Left lung (tissue), 10 donors: Measurements from ENCODE around the gene RARRES1. TPM values are rescaled to one million over a fixed set of nuclear protein-coding genes. Genes with fewer than 3 reads are reported as not detected.

Experiments used
- ATAC-seq: fragments of 200-7000 bp; cut with Tn5 transposase; one replicate; pipeline ENCODE4 v1.9.1; 2020; ENCODE audit warnings: moderate library complexity
- DNase-seq, 4 donors: peaks; one replicate each; pipeline ENCODE4 v3.0.0-alpha.2; 2013 to 2020
- H3K27ac ChIP-seq, 2 donors: fragments of 200-600 bp; sonication (generic) in 1 of 2; one replicate each; pipeline versions ENCODE4 v1.5.0 to v1.8.0; 2020 to 2021
- H3K27me3 ChIP-seq, 2 donors: fragments of 200-600 bp; sonication (generic) in 1 of 2; one replicate each; pipeline versions ENCODE4 v1.5.0 to v1.8.0; 2020 to 2021
- H3K36me3 ChIP-seq, 2 donors: fragments of 200-600 bp; sonication (generic) in 1 of 2; one replicate each; pipeline versions ENCODE4 v1.5.0 to v1.8.0; 2020 to 2021
- H3K4me1 ChIP-seq, 2 donors: fragments of 200-600 bp; one replicate each; pipeline ENCODE4 v1.8.0; 2021
- H3K4me3 ChIP-seq, 2 donors: fragments of 200-600 bp; sonication (generic) in 1 of 2; one replicate each; pipeline versions ENCODE4 v1.5.0 to v1.8.0; 2020 to 2021; ENCODE audit warnings: mild to moderate bottlenecking in 1 of 2
- H3K9me3 ChIP-seq, 2 donors: fragments of 200-600 bp; sonication (generic) in 1 of 2; one replicate each; pipeline versions ENCODE4 v1.5.0 to v1.8.0; 2020 to 2021
- intact Hi-C, 2 donors: fragments of 100-400 bp; cut with DNase I; formaldehyde crosslinking; loops; one replicate each; pipeline versions ENCODE4 v1.11.2 to v1.14.2; 2022
- polyA plus RNA-seq, 6 donors: library from polyadenylated mRNA; unstranded; fragments of 120-200 nt; gene quantifications; one replicate each; pipeline ENCODE4 v1.2.1, GENCODE V29; 2013; ENCODE audit not compliant: insufficient read length in 6 of 6
- total RNA-seq, 2 donors: library from RNA; stranded (reverse); fragmentation: NEBNext Ultra II Directional; extraction: Animal tissue kit (Norgen Biotek cat#: 25700); gene quantifications; one replicate each; pipeline ENCODE4 v1.2.1, GENCODE V29; 2021
- TF ChIP-seq, protein P1 (sequence below), 2 donors: fragments of 200-600 bp; sonication (generic) in 1 of 2; IDR thresholded peaks; one replicate each; pipeline versions ENCODE4 v1.5.0 to v1.8.0; 2021; ENCODE audit warnings: antibody characterized with exemption in 2 of 2
- donor health status: DM: no; HTN: yes; CAD: no.
- donor health status: DM: no; HTN: no; CAD: no.

The RARRES1 gene
- total and polyA plus RNA-seq, 8 donors: 39.4 to 131 (median 65.2) TPM

DNA sequence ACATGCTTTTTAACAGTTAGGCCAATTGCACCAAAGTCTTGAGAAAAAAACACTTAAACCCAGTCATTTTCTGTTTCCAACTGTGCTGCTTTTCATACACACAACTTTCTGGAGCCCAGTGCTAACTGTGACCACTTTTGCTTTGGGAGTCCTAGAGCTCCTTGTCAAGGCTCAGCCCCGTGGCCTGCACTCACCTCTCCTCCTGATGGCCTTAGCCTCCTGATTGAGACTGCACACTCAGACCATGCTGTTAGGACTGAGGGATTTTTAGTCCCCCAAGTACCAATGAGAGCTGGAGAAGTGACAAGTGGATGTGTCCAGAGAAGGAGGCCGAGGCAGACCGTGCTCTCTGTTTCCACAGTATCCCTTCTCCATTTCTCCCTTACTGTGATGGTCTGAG lies 15.2 kb upstream of the RARRES1 start:
- no peaks in the 10 kb centered on the region for H3K9me3 ChIP-seq
- peak overlapping the region in 1 of 2 donors; percentile 31 for H3K27ac ChIP-seq

DNA sequence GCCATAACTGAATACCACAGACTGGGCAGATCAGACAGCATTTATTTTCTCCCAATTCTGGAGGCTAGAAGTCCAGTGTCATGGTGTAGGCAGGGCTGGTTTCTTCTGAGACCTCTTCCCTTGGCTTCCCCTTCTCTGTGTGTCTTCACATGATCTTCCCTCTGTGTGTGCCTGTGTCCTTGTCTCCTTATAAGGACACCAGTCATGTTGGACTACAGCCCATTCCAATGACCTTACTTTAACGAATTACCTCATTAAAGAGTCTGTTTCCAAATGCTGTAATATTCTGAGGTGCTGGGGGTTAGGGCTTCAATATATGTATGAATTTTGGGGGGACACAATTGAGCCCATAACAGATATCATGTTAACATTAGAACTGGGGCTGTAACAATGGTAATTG lies 13.3 kb upstream of the RARRES1 start:
- Histone ChIP-seq H3K36me3 (peaks cover 0 to 6% of the 10 kb centered on the region in 2 donors), H3K9me3 (no peaks in the 10 kb centered on the region), H3K27me3 (no peaks in the 10 kb centered on the region), H3K27ac (no peak overlapping the region), H3K4me3 (no peak overlapping the region), H3K4me1 (peaks cover 0 to 14% of the 10 kb centered on the region in 2 donors)
- intact Hi-C loops: no loop called here
- DNase-seq: no peak
- no peak for ATAC-seq
- TF ChIP-seq, protein P1, sequence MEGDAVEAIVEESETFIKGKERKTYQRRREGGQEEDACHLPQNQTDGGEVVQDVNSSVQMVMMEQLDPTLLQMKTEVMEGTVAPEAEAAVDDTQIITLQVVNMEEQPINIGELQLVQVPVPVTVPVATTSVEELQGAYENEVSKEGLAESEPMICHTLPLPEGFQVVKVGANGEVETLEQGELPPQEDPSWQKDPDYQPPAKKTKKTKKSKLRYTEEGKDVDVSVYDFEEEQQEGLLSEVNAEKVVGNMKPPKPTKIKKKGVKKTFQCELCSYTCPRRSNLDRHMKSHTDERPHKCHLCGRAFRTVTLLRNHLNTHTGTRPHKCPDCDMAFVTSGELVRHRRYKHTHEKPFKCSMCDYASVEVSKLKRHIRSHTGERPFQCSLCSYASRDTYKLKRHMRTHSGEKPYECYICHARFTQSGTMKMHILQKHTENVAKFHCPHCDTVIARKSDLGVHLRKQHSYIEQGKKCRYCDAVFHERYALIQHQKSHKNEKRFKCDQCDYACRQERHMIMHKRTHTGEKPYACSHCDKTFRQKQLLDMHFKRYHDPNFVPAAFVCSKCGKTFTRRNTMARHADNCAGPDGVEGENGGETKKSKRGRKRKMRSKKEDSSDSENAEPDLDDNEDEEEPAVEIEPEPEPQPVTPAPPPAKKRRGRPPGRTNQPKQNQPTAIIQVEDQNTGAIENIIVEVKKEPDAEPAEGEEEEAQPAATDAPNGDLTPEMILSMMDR (IDR thresholded peaks at IDR 0.05): no peak

More for the DNA sequence above, 15.2 kb upstream of the RARRES1 start:
- DNase-seq (no peak), ATAC-seq (no peak)
- intact Hi-C loops: no loop called here
- TF ChIP-seq, protein P1 (IDR thresholded peaks at IDR 0.05): no peak
- peaks cover 0 to 3% of the 10 kb centered on the region in 2 donors for H3K36me3 ChIP-seq
- no peaks in the 10 kb centered on the region for H3K27me3 ChIP-seq
- peaks cover 0 to 14% of the 10 kb centered on the region in 2 donors for H3K4me1 ChIP-seq
- no peak overlapping the region for H3K4me3 ChIP-seq

DNA sequence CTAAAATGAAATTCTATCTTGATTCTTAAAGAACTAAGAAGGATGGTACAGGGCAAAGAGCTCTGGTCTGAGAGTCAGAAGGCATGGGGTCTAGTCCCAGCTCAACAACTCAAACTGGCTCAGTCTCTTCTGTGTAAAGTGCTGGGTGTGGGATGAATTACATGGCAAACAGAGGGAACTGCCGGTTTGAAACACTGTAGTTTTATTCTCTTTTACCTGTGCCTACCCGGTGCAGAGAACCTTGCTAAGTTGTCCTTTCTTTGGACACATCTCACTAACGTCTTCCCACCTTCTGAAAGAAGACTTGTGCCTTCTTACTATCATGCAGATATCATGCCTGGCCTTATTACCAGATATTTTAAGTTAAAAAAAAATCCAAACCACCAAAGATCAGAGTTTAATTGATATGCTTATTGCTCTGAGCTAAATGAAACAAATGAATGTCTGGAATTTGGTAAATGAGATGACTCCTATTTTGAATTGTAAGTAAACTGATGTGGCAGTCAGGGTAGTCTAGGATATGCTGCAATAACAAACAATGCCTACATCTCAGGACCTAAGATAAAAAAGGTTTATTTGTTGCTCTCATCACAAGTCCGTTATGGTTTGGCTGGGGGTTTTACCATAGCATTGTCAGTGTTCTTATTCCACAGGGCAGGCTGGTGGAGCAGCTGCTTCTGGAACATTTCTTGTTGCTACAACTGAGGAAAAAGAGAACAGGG lies 12.5 kb upstream of the RARRES1 start:
- TF ChIP-seq, protein P1 (IDR thresholded peaks at IDR 0.05): no peak
- DNase-seq (no peak), ATAC-seq (no peak)
- H3K4me3 ChIP-seq: no peak overlapping the region
- H3K27ac ChIP-seq: no peak overlapping the region
- no peaks in the 10 kb centered on the region for H3K9me3 ChIP-seq
- H3K4me1 ChIP-seq: peaks cover 0 to 14% of the 10 kb centered on the region in 2 donors
- intact Hi-C loops: no loop called here
- peaks cover 0 to 6% of the 10 kb centered on the region in 2 donors for H3K36me3 ChIP-seq
- no peaks in the 10 kb centered on the region for H3K27me3 ChIP-seq

DNA sequence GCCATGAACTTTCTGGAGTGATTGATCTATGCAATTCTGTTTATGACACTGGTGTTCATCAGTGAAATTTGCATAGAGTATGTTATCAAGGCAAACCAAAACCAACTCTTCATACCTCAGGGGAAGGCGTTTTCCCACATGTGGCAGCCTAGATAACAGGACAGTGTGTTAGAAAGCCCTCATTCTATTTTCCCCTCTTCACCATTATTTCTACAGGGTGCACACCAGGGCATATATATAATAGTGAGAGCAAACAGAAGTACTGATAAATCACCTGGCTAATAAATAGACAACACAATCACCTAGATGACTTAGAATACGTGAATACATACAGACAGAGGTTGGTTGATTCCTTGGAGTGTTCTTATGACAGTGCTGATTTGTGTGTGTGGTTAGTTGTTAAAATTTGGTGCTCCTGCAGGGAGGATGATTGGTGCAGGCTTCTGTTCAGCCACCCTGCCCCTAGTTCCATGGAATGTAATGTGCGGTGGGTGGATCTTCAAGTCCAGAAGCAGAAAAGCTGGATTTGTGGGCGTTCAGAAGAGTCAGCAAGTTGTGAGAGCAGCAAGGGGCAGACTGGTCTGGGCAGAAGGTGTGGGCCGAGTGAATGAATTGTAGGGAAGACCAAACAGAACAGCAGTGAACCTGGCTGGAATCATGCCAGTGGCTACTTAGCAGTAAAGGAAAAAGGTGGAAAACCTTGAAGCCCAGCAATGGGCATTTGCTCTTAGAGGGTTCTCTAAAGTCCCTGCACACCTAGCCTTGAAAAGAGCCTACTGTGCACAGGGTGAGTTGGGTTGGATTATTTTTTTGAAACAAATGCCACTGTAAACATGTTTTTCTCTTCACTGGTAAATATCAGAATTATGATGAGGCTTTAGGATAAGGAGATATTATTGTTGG lies 11.7 kb upstream of the RARRES1 start:
- Histone ChIP-seq H3K9me3 (no peaks in the 10 kb centered on the region), H3K27me3 (no peaks in the 10 kb centered on the region), H3K27ac (no peak overlapping the region), H3K36me3 (peaks cover 0 to 6% of the 10 kb centered on the region in 2 donors), H3K4me3 (no peak overlapping the region), H3K4me1 (peaks cover 0 to 13% of the 10 kb centered on the region in 2 donors)
- TF ChIP-seq, protein P1 (IDR thresholded peaks at IDR 0.05): no peak
- ATAC-seq (no peak), DNase-seq (no peak)
- intact Hi-C loops: no loop called here
